ENCODE measurements around the gene CNFN.

- TF ChIP-seq POLR2A (IDR thresholded peaks at IDR 0.05; ENCODE audit: low read depth, low read length), result no peak
- no peak for TF ChIP-seq POLR2AphosphoS5 (IDR thresholded peaks at IDR 0.05; ENCODE audit: low read depth, low read length)
- no peak for TF ChIP-seq TAF1 (IDR thresholded peaks at IDR 0.05; ENCODE audit: borderline replicate concordance, low read depth, low read length)
Measured at GRCh38 chr19:42426643-42427042, 36.5 kb upstream of the CNFN start.

All from GM12892 (cell line).